SK-N-SH (cell line): ENCODE measurements around the gene TNXB. TPM values are rescaled to one million over a fixed set of nuclear protein-coding genes. Genes with fewer than 3 reads are reported as not detected.

ENCODE experiments used
- CTCF ChIA-PET: fragments of 300-600, 350-600 bp; formaldehyde crosslinking; extraction: SDS; loops from one replicate; lab custom pipeline; 2021; lab: Yijun Ruan, JAX
- POLR2A ChIA-PET: fragments of 350-600 bp; sonication (Branson Sonifier 250); formaldehyde crosslinking; extraction: SDS; loops from one replicate; lab custom pipeline; 2020; ENCODE audit warnings: antibody characterized with exemption, inconsistent platforms; lab: Yijun Ruan, JAX
- DNase-seq: peaks from one replicate; pipeline ENCODE4 v3.0.0; 2012
- H2AFZ ChIP-seq: fragments of 200-600 bp; sonication (generic); 2 replicates; pipeline ENCODE4 v1.8.1; 2016; ENCODE audit warnings: antibody characterized with exemption, mild to moderate bottlenecking, low read depth
- H3F3A ChIP-seq: fragments of 200-600 bp; sonication (generic); replicated peaks from 2 replicates; pipeline ENCODE3; 2016; ENCODE audit warnings: antibody characterized with exemption, mild to moderate bottlenecking; ENCODE audit not compliant: insufficient read depth
- H3K27ac ChIP-seq, 2 experiments: fragments of 200-500 bp in 1 of 2; fragments of 200-600 bp in 1 of 2; sonication (Bioruptor generic) in 1 of 2; sonication (generic), shearing (Covaris generic) in 1 of 2; 2 replicates each; pipeline versions ENCODE4 v1.5.1 to v1.6.1; 2014 to 2016; ENCODE audit warnings: low read depth in 2 of 2, inconsistent platforms in 1 of 2, low read length in 1 of 2, mild to moderate bottlenecking in 1 of 2, mixed read lengths in 1 of 2
- H3K27me3 ChIP-seq: fragments of 200-600 bp; sonication (generic), shearing (Covaris generic); 2 replicates; pipeline ENCODE4 v1.6.1; 2016; ENCODE audit warnings: mixed run types; ENCODE audit not compliant: insufficient read depth
- H3K36me3 ChIP-seq, 2 experiments: fragments of 200-500 bp in 1 of 2; fragments of 200-600 bp in 1 of 2; sonication (Bioruptor generic) in 1 of 2; sonication (generic) in 1 of 2; replicated peaks in 1 of 2; 2 replicates each; pipeline versions ENCODE3 to v1.5.1; 2014 to 2016; ENCODE audit warnings: low read length in 1 of 2, mild to moderate bottlenecking in 1 of 2; ENCODE audit not compliant: insufficient read depth in 2 of 2, control insufficient read depth in 1 of 2
- H3K4me1 ChIP-seq, 2 experiments: fragments of 200-500 bp in 1 of 2; fragments of 200-600 bp in 1 of 2; sonication (Bioruptor generic) in 1 of 2; sonication (generic), shearing (Covaris generic) in 1 of 2; 2 replicates each; pipeline versions ENCODE4 v1.5.1 to v1.6.1; 2014 to 2016; ENCODE audit warnings: low read depth in 1 of 2, low read length in 1 of 2, mixed run types in 1 of 2; ENCODE audit not compliant: insufficient read depth in 2 of 2, control insufficient read depth in 1 of 2
- H3K4me2 ChIP-seq: fragments of 200-600 bp; sonication (generic), shearing (Covaris generic); 2 replicates; pipeline ENCODE4 v1.6.1; 2017; ENCODE audit warnings: mixed run types
- H3K4me3 ChIP-seq, 2 experiments: fragments of 200-500 bp in 1 of 2; fragments of 200-600 bp in 1 of 2; sonication (Bioruptor generic) in 1 of 2; sonication (generic), shearing (Covaris generic) in 1 of 2; 2 replicates each; pipeline versions ENCODE4 v1.5.1 to v1.8.1; 2014 to 2016; ENCODE audit warnings: low read depth in 2 of 2, inconsistent platforms in 1 of 2, low read length in 1 of 2, mild to moderate bottlenecking in 1 of 2, mixed read lengths in 1 of 2, moderate library complexity in 1 of 2
- H3K79me2 ChIP-seq: fragments of 200-600 bp; sonication (generic); 2 replicates; pipeline ENCODE4 v1.8.1; 2017; ENCODE audit warnings: mild to moderate bottlenecking; ENCODE audit not compliant: insufficient read depth
- H3K9ac ChIP-seq: fragments of 200-600 bp; sonication (generic); 2 replicates; pipeline ENCODE4 v1.6.1; 2017; ENCODE audit warnings: mixed run types
- H3K9me2 ChIP-seq: fragments of 200-600 bp; sonication (generic); 2 replicates; pipeline ENCODE4 v1.6.1; 2017; ENCODE audit warnings: mixed run types
- H3K9me3 ChIP-seq: fragments of 200-600 bp; sonication (generic); 2 replicates; pipeline ENCODE4 v1.6.1; 2017; ENCODE audit warnings: mixed run types, mild to moderate bottlenecking, moderate library complexity
- H4K20me1 ChIP-seq: fragments of 200-600 bp; sonication (generic); 2 replicates; pipeline ENCODE4 v1.6.1; 2017; ENCODE audit warnings: mild to moderate bottlenecking, mixed run types; ENCODE audit not compliant: insufficient read depth
- CHD2 ChIP-seq: fragments of 150-350 bp; IDR thresholded peaks from 2 replicates; pipeline ENCODE4 v1.6.1; 2018; ENCODE audit warnings: low read length; ENCODE audit not compliant: partially characterized antibody
- EP300 ChIP-seq, 2 experiments: IDR thresholded peaks; 2 replicates each; pipeline versions ENCODE4 v1.4.0 to v1.6.1; 2012; ENCODE audit warnings: borderline replicate concordance in 1 of 2, low read depth in 1 of 2, low read length in 1 of 2
- EZH2phosphoT487 ChIP-seq: fragments of 200-600 bp; sonication (generic); IDR thresholded peaks from 2 replicates; pipeline ENCODE4 v1.6.1; 2017; ENCODE audit warnings: low read depth, mixed run types, mild to moderate bottlenecking, antibody characterized with exemption, moderate library complexity, borderline replicate concordance
- FOXJ3 ChIP-seq: sonication (generic); formaldehyde crosslinking; IDR thresholded peaks from 2 replicates; pipeline ENCODE4 v1.5.1; 2020; ENCODE audit warnings: mild to moderate bottlenecking, missing genetic modification reagents
- FOXM1 ChIP-seq: IDR thresholded peaks from 2 replicates; pipeline ENCODE4 v1.4.0; 2012; ENCODE audit warnings: low read depth, mild to moderate bottlenecking
- IRF3 ChIP-seq: fragments of 150-350 bp; IDR thresholded peaks from 2 replicates; pipeline ENCODE4 v1.6.1; 2016; ENCODE audit warnings: mild to moderate bottlenecking, low read depth, low read length
- MAX ChIP-seq: IDR thresholded peaks from 2 replicates; pipeline ENCODE4 v1.4.0; 2012; ENCODE audit warnings: low read depth
- MXI1 ChIP-seq: IDR thresholded peaks from 2 replicates; pipeline ENCODE4 v1.6.1; 2012; ENCODE audit warnings: mild to moderate bottlenecking, low read depth, low read length, improper control_type of control experiment
- NFIC ChIP-seq: IDR thresholded peaks from 2 replicates; pipeline ENCODE4 v1.4.0; 2012; ENCODE audit warnings: borderline replicate concordance
- NRF1 ChIP-seq: IDR thresholded peaks from 2 replicates; pipeline ENCODE4 v1.6.1; 2012; ENCODE audit warnings: low read depth, mild to moderate bottlenecking, low read length
- RCOR1 ChIP-seq: fragments of 150-350 bp; IDR thresholded peaks from 2 replicates; pipeline ENCODE4 v1.6.1; 2017; ENCODE audit warnings: antibody characterized with exemption, low read length
- REST ChIP-seq: IDR thresholded peaks from 2 replicates; pipeline ENCODE4 v1.6.1; 2012; ENCODE audit warnings: mild to moderate bottlenecking, low read depth, low read length, moderate library complexity
- RFX5 ChIP-seq: IDR thresholded peaks from 2 replicates; pipeline ENCODE4 v1.6.1; 2012; ENCODE audit warnings: mild to moderate bottlenecking, improper control_type of control experiment, low read length
- RXRA ChIP-seq: IDR thresholded peaks from 2 replicates; pipeline ENCODE4 v1.4.0; 2012; ENCODE audit warnings: low read depth, mild to moderate bottlenecking, borderline replicate concordance
- TCF12 ChIP-seq: IDR thresholded peaks from 2 replicates; pipeline ENCODE4 v1.4.0; 2012
- USF1 ChIP-seq: IDR thresholded peaks from 2 replicates; pipeline ENCODE4 v1.4.0; 2012; ENCODE audit warnings: low read depth, borderline replicate concordance
- ZBTB33 ChIP-seq: IDR thresholded peaks from 2 replicates; pipeline ENCODE4 v1.4.0; 2012; ENCODE audit warnings: low read depth, borderline replicate concordance
- WGBS: methylation state at CpG from one replicate; pipeline ENCODE4 v1.1.6; 2017; ENCODE audit warnings: low lambda C conversion rate; 5-methylcytosine and 5-hydroxymethylcytosine counted together
- polyA plus RNA-seq, 3 experiments: library from polyadenylated mRNA; depleted of rRNA; stranded (reverse); fragments of >200 nt; gene quantifications; 2 replicates each; pipeline ENCODE4 v1.2.3, GENCODE V29; 2012

Gene TNXB
- polyA plus RNA-seq, 1 of the 3 experiments (the other 2 are of a cell fraction), result 0.48 TPM

- 42% methylated on average over 6 of the region's 6 CpGs for WGBS
- Histone ChIP-seq H3K79me2 (no peaks in the 10 kb centered on the region), H3K4me1 (peaks cover 3 to 15% of the 10 kb centered on the region in 2 experiments; a peak in 3 of 4 replicates), H3K4me3 (no peak overlapping the region), H3K27me3 (no peaks in the 10 kb centered on the region; the same call in 1 of the 2 replicates), H3K9me3 (no peaks in the 10 kb centered on the region), H3K9ac (no peak overlapping the region), H3K9me2 (no peaks in the 10 kb centered on the region), H3K27ac (no peak overlapping the region), H2AFZ (no peak overlapping the region), H3K4me2 (no peak overlapping the region), H3F3A (peaks cover 29% of the 10 kb centered on the region), H4K20me1 (no peaks in the 10 kb centered on the region), H3K36me3 (no peaks in the 10 kb centered on the region)
- ChIA-PET CTCF (interaction anchor here (1.0 to 2.4 kb wide), 5 partner anchors 9 to 61 kb away, joined by 3 to 16 read pairs (median 4); partner anchors contain the start of gene ATF6B), POLR2A (interaction anchor here (0.9 to 1.8 kb wide), 2 partner anchors 14 to 15 kb away, joined by 5 read pairs; no protein-coding TSS in a partner anchor)
- no peak for DNase-seq
- no peak for TF ChIP-seq NRF1
- TF ChIP-seq EP300 (IDR thresholded peaks at IDR 0.05; ENCODE audit: borderline replicate concordance in 1 of 2, low read depth in 1 of 2, low read length in 1 of 2), result no peak
- no peak for TF ChIP-seq NFIC
- no peak for TF ChIP-seq USF1
- TF ChIP-seq FOXJ3 (CRISPR knock-in tag), result no peak
- TF ChIP-seq EZH2phosphoT487, result no peak
- no peak for TF ChIP-seq RXRA
- TF ChIP-seq MAX, result no peak
- TF ChIP-seq ZBTB33, result no peak
- no peak for TF ChIP-seq MXI1
- no peak for TF ChIP-seq REST
- TF ChIP-seq CHD2, result no peak
- TF ChIP-seq IRF3, result no peak
- TF ChIP-seq RFX5, result no peak
- no peak for TF ChIP-seq TCF12
- no peak for TF ChIP-seq RCOR1
- no peak for TF ChIP-seq FOXM1
These were observed 625 bp upstream of the TNXB start for GRCh38 chr6:32109765-32110160.
